Activated gamma-delta T cell treated with Interleukin-2 at 50 U/mL for 16 hours (primary cell): Measurements from ENCODE around the gene ASCC2.
"Not testable (repeated sequence)": the region's sequence is repeated elsewhere in the genome, so short reads cannot be mapped to it uniquely, and the experiment has no call there.

Experiments
- DNase-seq: peaks from one replicate; pipeline ENCODE4 v3.0.0-alpha.2; 2020

Gene ASCC2

DNA sequence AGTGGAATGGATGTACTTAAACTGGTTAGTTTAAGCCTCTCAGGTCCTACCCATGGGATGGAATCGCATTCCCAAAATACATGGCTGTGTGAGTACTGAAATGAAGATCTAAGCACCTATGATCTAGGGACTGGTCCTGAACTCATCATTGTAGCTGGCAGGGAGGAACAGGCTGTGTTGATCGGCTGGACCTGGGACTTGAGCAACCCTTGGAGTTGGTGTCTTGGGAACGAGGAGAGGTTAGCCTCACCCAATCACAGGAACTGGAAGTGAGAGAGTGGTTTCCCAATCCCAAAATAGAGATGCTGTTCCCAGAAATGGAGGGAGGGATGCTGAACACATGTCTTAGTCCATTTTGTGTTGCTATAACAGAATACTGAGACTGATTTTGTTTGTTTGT, 16.4 kb upstream of the ASCC2 start:
- DNase-seq = no peak

DNA sequence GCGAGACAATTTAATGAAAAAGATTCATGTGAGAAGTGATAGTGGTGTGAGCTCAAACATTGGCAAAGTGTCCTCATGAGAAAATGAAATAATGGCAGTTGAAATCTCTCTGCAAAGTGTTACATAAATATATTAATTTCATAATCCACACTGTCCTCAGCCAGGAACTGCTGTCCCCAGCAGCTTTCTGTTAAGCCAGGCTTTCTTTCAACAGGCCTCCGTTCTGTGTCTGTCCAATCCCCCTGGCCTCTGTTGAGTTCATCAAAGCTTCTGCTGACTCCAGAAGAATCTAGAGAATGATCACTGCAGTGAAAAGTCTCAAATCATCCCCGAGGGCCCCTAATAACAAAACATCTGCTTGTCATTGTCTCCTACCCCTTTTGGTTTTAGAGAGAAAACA, 10.0 kb upstream of the ASCC2 start:
- DNase-seq = no peak

DNA sequence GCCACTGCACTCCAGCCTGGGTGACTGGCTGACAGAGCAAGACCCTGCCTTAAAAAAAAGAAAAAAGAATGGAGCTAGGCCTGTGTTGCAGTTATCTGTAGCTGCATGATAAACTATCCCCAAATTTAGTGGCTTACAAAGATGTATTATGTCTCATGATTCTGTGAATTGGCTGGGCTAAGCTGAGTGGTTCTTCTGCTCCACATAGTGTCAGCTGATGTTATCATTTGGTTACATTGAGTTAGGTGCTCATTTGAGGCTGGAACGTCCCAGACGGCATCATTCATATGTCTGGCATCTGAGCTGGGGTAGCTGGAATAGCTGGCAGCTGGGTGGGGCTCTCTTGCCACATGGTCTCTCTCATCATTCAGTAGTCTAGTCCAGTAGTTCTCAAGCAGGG, 8.2 kb upstream of the ASCC2 start:
- DNase-seq = no peak

DNA sequence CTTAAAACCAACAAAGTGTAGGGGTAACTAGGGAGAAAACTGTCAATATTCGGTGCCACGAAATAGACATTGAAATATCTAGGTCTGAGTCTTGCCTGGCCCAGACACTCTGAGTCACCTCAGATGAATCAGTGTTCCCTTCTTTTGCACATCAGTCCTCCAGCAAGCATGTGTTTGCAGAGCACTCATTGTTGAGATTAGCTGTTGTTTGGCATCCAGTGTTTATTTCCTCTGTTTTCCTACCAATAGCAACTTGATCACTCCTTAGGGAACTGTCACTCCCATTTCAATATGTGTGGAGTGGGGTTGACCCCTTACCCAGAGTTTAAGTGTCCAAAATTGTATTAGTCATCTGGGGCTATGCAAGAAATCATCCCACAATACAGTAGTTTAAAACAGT, 4.7 kb upstream of the ASCC2 start:
- DNase-seq = no peak

DNA sequence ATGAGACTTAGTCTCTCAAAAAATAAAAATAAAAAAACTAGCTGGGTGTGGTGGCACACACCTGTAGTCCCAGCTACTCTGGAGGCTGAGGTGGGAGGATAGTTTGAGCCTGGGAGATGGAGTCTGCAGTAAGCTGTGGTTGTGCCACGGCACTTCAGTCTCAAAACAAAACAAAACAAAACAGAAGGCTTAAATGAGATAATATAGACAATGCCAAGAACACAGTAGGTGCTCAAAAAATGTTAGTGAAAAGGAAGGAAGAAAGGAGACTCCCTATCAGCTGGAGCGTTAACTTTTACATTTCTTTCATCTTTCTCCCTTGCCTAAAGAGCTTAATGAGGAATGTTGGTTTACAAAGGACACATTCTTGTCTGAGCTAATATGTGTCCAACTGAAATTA, 4.1 kb upstream of the ASCC2 start:
- no peak for DNase-seq

DNA sequence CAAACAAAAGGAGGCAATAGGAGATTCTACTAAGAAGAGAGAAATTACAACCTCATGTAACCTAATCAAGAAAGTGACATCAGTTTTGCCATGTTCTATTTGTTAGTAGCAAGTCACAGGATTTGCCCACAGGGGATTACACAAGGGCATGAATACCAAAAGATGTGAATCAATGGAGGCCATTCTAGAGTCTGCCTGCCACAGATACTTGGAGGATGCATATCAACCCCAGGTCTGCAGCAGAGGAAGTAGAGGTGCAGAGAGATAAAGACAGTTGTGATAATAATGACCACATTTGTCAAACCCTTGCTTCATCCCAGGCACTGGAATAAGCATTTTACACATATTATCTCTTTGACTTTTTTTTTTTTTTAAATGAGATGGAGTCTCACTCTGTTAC, 2.4 kb upstream of the ASCC2 start:
- no peak for DNase-seq

DNA sequence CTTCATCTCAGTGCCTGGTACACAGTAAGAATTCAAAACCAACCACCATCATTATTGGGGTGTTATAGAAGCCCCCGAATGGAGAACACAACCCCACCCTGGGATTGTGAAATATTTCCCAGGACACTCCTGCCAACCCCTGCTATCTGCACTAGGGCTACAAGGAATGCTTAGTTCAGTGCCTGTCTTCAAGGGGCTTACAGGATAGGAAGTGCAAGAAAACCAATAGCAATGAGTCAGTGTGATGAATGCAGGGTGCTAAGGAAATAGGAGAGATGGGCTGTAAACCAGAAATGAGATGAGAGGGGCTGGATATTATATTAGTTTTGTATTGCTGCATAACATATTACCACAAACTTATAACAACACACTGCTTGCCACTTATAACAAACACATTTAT, 965 bp upstream of the ASCC2 start:
- no peak for DNase-seq

DNA sequence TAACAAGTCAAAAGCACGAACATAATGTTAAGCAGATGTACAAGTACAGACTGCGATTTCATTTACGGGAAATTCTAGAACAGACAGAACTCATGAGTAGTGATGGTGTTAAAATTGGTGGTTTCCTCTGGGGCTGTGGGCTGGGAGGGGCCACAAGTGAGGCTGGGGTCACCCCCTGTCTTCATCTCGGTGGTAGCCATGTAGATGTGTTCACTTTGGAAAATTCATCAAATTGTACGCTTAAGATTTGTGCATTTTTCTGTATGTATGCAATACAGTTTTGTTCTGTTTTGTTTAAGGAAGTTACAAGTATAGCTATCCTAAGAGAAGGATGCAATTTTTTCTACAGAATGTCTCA, 504 bp upstream of the ASCC2 start:
- no peak for DNase-seq

DNA sequence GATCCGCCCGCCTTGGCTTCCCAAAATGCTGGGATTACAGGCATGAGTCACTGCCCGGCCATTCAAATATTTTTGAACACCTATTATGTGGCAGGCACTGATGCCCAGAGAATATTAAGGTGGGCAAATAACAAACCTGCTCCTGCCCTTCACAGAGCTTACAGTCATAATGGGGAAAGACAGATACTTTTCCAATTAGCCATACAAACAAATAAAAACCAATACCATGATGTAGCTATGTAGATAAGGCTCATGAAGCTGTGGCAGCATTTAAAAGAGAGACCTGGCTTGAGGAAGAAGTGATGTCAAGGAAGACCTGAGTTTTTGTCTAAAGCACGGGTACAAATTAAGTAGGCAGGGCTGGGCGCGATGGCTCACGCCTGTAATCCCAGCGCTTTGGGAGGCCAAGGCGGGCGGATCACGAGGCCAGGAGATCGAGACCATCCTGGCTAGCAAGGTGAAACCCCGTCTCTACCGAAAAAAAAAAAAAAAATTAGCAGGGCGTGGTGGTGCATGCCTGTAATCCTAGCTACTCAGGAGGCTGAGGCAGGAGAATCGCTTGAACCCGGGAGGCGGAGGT, 1.2 kb downstream of the ASCC2 start:
- not testable (repeated sequence) for DNase-seq

DNA sequence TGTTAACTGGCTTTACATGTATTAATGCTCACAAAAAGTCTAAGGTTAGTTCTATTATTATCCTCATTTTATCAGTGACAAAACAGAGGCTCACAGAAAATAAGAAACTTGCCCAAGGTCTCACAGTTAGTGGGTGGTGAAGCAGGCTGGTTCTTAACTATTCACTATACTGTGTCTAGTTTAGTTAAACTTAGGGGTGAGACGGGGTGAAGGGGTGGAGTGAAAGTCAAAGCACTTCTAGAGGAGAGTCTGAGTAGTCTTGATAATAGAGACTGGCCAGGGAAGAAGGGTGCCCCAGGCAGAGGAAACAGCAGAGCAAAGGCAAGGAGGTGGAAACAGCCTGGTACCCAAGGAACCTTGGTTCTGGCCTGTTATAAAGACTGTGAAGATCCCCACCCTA, 4.0 kb downstream of the ASCC2 start:
- DNase-seq = no peak

DNA sequence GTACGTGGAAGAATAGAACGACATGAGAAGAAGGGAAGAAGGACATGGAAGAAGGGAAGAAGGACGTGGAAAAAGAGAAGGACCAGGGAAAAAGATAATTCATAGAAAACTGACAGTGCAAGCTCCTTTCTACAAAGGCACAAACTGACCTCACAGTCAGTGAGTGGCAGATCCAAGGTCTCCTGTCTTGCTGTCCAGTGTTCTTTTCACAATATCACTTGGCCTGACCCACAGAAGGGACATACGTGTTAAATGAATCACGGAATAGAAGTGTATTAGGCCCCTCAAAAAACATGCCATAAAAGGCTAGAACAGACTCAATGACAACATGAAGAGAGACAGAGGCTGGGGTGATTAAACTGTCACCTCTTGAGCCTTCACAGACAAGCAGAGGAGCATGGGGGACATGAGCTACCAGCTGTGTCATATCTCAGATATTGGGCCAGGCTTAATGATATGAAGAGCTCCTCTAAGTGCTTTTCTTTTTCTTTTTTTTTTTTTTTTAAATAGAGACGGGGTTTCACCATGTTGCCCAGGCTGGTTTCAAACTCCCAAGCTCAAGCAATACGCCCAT, 4.6 kb downstream of the ASCC2 start:
- no peak for DNase-seq

DNA sequence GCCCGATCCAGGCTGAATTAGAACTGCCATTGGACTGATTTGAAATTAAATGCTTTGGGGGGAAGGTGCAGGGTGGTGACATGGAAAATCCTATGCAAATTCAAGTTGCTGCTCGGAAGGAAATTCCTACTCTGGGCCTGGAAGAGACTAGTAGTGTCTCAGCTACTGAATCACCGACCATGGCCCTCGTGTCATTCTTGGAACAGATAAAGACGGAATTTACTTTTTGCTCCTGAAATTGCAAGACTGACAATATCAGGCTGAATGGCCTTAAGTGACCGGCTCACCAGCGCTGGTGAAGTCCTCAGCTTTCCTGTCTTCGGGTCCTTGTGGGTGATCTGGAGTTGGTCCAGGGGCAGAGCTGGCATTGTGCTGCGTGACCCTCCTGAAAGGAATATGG, 6.1 kb downstream of the ASCC2 start:
- no peak for DNase-seq

DNA sequence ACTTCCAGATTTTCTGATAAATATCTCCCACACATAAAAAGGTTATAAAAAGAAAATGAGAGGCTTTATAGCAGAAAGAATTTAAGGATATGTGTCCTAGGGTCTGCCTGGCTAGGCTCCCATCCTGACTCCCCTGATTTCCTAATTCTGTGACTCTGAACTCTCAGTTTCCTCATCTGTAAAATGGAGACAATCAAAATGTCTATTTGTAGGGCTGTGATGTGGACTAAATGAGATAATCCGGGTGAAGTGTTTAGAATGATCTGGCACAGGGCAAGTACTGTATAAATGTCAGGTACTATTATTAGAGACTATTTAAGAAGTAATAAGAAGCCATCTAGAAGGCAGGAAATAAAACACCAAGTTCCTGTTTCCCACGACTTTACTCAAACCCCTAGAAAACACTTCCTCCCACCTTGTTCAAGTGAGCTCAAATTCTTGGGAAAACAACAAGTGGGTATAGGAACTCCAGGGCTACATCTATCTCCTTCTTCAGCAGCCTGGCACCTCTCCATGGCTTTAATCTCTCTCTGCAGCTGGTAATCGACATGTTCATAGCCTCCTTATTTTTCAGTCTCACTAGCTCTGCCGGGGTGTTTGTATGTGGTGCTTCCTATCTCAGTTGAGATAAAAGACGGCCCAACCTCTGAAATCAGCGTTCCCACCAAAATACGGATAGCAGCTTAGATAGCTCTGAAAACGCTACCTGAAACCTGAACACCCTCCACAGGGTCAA, 6.7 kb downstream of the ASCC2 start:
- no peak for DNase-seq

DNA sequence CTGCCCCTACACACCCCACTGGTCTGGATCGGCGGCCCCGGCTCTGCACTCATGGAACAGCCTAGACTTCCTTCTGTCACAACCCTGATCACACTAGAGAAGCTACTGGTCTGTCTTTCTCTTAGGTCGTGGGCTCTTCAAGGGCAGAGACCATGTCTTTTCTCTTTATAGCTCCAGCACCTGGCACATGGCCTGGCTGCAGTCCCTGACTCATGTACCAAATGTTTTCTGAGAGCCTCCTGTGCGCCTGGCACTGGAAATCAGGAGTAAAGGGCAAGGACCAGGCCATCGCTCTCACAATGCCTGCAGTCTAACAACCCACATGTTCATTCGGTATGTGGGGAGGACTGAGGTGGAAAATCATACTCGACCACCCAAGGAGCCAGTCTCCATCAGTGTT, 7.5 kb downstream of the ASCC2 start:
- no peak for DNase-seq

DNA sequence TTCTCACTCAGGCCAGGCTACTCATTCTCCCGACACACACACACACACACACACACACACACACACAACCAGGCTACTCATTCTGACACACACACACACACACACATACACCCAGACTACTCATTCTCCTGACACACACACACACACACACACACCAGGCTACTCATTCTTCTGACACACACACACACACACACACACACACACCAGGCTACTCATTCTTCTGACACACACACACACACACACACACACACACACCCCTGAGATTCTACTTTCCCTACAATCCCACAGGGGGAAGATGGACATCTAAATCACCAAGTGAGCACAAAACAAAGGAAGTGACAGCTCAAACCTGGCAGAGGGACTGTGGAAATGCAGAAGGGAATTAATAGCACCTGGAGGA, 10.3 kb downstream of the ASCC2 start:
- not testable (repeated sequence) for DNase-seq

DNA sequence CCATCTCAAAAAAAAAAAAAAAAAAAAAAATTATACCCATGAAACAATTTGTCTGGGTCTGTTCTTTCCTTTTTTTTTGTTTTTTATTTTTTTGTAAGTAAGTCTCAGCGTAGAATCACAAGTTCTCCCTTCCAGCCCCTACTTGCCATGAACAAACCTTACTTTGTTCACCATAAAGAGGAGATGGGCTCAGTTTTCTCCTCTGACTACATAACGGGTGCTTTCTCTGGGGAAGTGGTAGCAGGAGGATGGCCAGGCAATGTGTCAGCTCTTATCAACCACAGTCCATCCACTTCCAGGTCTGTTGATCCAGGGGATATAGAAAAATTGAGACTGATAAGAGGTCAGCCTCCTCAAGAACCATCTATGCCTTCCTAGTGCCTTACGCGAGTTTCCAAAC, 11.0 kb downstream of the ASCC2 start:
- no peak for DNase-seq

DNA sequence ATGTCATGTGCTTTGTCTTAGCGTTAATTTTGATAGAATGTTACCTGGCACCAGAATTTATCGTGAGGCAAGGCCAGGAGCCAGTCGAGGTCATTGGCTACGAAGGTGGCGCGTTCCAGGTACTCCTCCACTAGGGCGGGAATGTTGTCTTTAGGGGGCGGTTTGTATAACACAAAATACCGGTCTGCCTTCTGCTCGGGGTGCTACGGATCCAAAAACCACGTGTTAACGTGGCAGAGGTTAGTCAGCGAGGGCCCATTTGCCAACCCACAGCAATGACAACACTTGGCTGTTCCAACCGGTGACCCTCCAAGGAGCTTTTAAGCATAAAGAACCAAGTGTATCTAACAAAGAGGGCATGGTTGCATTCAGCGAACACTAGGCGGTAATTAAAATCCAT, 12.5 kb downstream of the ASCC2 start:
- no peak for DNase-seq

DNA sequence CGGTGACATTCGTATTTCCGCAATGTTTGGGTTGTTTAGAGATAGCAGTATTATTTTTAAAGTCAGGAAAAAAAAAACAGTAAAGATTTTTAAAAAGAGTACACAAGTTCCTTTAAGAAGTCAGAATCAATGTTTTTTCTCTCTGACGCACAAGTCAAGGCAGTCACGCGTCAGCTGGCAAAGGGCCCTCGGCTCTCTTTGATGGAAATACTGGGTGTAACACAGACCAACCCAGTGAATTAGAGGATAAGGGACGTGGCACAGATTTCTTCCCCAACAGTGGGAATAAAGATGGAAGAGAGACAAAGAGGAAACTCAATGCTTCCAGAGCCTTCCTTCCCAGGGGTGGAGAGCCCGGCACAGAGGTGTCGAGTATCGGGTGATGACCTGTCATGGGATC, 13.4 kb downstream of the ASCC2 start:
- DNase-seq = no peak

DNA sequence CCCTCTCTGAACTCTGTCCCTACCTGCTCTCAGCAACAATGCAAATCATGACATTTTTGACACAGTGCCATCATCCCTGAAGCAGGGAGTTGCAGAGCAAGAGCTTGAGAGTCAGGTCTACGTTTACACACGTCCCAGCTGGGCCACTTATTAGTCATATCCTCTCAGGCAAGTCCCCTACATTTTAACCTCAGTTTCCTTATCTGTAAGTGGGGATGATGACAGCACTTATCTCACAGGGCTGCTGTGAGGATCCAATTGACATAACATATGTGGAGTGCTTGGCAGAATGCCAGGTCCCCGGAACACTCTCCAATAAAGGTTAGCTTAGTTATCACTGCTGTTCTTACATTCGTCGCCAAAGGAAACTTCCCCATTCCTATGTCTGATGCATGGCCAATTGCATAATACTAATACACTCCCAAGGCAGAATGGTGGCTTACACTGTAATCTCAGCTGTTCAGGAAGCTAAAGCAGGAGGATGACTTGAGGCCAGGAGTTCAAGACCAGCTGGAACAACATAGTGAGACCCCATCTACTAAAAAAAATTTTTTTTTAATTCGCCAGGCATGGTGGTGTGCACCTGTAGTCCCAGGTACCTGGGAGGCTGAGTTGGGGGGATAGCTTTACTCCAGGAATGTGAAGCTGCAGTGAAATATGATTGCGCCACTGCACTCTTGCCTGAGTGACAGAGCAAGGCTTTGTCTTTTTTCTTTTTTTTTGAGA, 16.6 kb downstream of the ASCC2 start:
- DNase-seq = no peak

DNA sequence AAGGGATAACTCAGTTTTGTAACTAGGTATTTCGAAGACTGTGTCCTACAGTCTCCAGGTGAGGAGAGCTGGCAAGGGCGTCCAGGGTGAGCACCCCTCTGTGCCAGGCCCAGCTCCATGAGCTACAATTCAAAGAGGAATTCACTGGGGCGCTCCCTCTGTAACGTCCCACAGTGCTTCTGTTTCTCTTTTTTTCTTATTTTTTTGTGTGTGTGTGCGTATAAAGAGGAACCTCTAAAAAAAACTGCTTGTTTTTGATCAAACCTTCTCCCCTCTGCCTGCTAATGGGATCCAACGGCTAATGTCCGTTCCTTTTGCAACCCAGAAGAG, 17.1 kb downstream of the ASCC2 start:
- DNase-seq = no peak

DNA sequence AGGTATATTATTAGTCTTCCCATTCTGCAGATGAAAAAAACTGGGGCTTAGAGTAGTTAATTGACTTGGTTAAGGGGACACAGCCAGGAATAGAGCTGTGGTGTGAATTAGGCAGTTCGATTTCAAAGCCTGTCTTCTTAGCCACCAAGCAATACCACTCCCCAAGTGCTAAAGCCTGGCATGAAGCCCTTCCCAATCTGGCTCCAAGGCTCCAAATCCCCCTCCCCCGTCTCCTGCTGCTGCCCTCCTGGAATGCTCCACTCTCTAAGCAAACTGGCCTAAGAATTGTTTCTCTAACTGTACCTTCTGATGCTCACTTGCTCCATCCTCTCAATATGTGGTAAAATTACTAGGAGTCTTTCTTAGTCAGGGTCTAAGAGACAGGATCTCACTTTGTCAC, 18.6 kb downstream of the ASCC2 start:
- no peak for DNase-seq

DNA sequence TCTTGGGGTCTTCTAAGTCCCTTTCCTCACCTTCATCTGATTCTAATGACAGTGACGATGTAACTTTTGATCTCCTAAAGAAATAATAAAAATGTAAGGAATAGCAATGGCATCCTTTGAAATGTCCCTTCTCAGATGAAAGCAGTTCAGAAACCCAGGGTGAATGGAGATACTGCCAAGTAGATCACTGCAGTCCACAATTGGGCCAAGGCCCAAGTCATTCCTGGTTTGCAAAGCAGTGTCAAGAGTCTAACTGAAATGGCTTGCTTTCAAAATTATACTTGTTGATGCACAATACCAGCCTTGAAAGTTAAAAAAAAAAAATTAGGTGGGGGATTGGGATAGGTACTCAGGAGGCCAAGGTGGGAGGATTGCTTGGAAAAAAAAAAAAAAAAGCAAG, 20.4 kb downstream of the ASCC2 start:
- DNase-seq = no peak

DNA sequence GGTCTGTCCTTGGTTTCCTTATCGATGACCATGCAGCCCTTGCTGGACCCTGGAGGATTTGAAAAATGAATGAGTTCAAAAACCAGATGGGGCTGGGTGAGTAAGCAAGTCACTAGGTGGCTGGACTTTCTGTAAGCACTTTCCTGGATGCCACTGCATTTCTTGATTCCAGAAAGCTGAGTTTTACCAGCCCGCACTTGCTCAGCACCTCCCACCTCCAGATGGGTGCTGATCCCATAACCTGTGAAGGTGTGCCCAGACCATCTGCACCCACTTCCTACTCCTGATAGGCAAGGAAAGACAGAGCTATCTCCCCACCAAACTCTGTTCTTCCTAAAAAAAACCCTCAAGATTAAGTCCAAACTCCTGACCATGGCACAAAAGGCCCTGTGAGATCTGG, 21.1 kb downstream of the ASCC2 start:
- no peak for DNase-seq

DNA sequence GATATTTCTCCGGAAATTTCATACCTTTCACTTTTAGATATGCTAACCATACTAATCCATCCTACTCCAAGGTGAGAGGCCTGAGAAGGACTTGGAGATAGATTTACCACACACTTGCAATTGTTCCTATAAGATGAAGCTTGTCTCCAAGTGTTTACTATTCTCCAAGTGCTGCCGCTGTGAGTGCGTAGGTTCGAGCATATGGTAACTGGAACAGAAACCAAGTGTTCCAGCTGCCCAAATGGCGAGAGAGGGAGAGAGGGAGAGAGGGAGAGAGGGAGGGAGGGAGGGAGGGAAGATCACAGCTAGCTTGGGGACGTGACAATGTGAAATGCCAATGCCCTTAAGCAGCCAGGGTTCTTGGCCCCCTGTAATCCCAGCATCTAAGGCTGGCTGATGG, 21.5 kb downstream of the ASCC2 start:
- no peak for DNase-seq

DNA sequence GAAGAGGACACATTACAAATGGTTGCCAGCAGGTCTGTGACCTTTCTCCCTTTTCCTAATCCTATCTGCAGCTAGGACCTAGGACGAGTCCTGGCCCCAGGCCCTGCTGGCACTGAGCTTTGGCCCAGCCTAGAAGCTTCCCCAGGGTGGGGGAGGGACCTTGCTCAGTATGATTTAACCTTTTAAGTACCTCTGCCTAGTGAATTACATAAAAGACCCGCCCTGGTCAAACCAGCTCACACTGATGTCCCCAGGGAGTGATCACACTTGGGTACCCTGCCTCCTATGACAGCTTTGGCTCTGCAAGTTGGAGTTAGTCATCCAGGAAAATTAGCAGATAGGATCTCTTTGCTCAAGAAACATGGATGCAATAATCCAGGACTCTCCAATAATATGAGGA, 21.9 kb downstream of the ASCC2 start:
- no peak for DNase-seq
